HG03558 (cell line): ENCODE measurements around the gene ZG16B.

Experiments used
- ATAC-seq: cut with Tn5 transposase; IDR thresholded peaks from one replicate; pipeline ENCODE4 v1.9.1; 2021; ENCODE audit warnings: moderate number of reproducible peaks; ENCODE audit not compliant: unreplicated experiment; ENCODE audit errors: extremely low read depth

Gene ZG16B

GRCh38 chr16:2822496-2822895, 7.6 kb upstream of the ZG16B start:
- no peak for ATAC-seq

- no peak for ATAC-seq
Measured at GRCh38 chr16:2824626-2825025, 5.5 kb upstream of the ZG16B start.

- no peak for ATAC-seq
Measured at GRCh38 chr16:2825049-2825742, 4.9 kb upstream of the ZG16B start.

GRCh38 chr16:2825906-2826305, 4.2 kb upstream of the ZG16B start:
- ATAC-seq, result no peak

- no peak for ATAC-seq
Measured at GRCh38 chr16:2826591-2827373, 3.3 kb upstream of the ZG16B start.

GRCh38 chr16:2827374-2827791, 2.7 kb upstream of the ZG16B start:
- no peak for ATAC-seq

- no peak for ATAC-seq
Measured at GRCh38 chr16:2827831-2828520, 2.1 kb upstream of the ZG16B start.

GRCh38 chr16:2828521-2828840, 1.6 kb upstream of the ZG16B start:
- no peak for ATAC-seq

- no peak for ATAC-seq
Measured at GRCh38 chr16:2828876-2829430, 1.1 kb upstream of the ZG16B start.

GRCh38 chr16:2830355-2830695, 222 bp downstream of the ZG16B start:
- ATAC-seq, result no peak

GRCh38 chr16:2831203-2831602, 1.1 kb downstream of the ZG16B start:
- no peak for ATAC-seq

GRCh38 chr16:2833776-2834175, 3.7 kb downstream of the ZG16B start:
- no peak for ATAC-seq

GRCh38 chr16:2834968-2835367, 4.9 kb downstream of the ZG16B start:
- no peak for ATAC-seq

GRCh38 chr16:2835638-2836493, 5.8 kb downstream of the ZG16B start:
- no peak for ATAC-seq

GRCh38 chr16:2836646-2837508, 6.8 kb downstream of the ZG16B start:
- no peak for ATAC-seq

- no peak for ATAC-seq
Measured at GRCh38 chr16:2838928-2839327, 8.8 kb downstream of the ZG16B start.

- ATAC-seq, result no peak
Measured at GRCh38 chr16:2839650-2840450, 9.7 kb downstream of the ZG16B start.

- ATAC-seq, result no peak
Measured at GRCh38 chr16:2840914-2841313, 10.8 kb downstream of the ZG16B start.
